HepG2 (cell line): ENCODE data around the gene KAT2A. TPM values are rescaled to one million over a fixed set of nuclear protein-coding genes. Genes with fewer than 3 reads are reported as not detected.
A peak's percentile ranks its signal among the peaks of the same experiment; 100 is the strongest.

Source experiments
- ATF1 ChIP-seq: IDR thresholded peaks from 2 replicates; pipeline ENCODE4 v1.6.1; 2016; ENCODE audit warnings: mild to moderate bottlenecking, control low read depth
- CCAR2 ChIP-seq: fragments of 200-400 bp; formaldehyde crosslinking; optimal IDR thresholded peaks from 2 replicates; pipeline ENCODE3; 2018; ENCODE audit warnings: low read depth, mild to moderate bottlenecking, low read length, moderate library complexity
- CHD2 ChIP-seq: IDR thresholded peaks from 2 replicates; pipeline ENCODE4 v1.6.1; 2011; ENCODE audit warnings: low read depth, low read length, improper control_type of control experiment
- DRAP1 ChIP-seq: IDR thresholded peaks from 2 replicates; pipeline ENCODE4 v1.6.1; 2016; ENCODE audit warnings: missing genetic modification reagents, missing compliant biosample characterization
- FOXA3 ChIP-seq: IDR thresholded peaks from 2 replicates; pipeline ENCODE4 v1.6.1; 2016; ENCODE audit warnings: missing genetic modification reagents, missing compliant biosample characterization
- GATA4 ChIP-seq: sonication (generic); IDR thresholded peaks from 2 replicates; pipeline ENCODE4 v1.6.1; 2016; ENCODE audit warnings: antibody characterized with exemption, low read depth, borderline replicate concordance
- PATZ1 ChIP-seq: sonication (generic); formaldehyde crosslinking; IDR thresholded peaks from 2 replicates; pipeline ENCODE4 v1.4.0; 2020; ENCODE audit warnings: missing genetic modification reagents
- POLR2A ChIP-seq, 2 experiments: IDR thresholded peaks; 2 replicates each; pipeline ENCODE4 v1.6.1; 2011; ENCODE audit warnings: low read depth in 2 of 2, low read length in 2 of 2, mild to moderate bottlenecking in 1 of 2, moderate library complexity in 1 of 2; ENCODE audit not compliant: insufficient read depth in 1 of 2
- SNAI1 ChIP-seq: sonication (generic); formaldehyde crosslinking; IDR thresholded peaks from 2 replicates; pipeline ENCODE4 v1.5.0; 2020; ENCODE audit warnings: mild to moderate bottlenecking, missing genetic modification reagents, borderline replicate concordance
- ZBTB33 ChIP-seq: sonication (generic); formaldehyde crosslinking; IDR thresholded peaks from 2 replicates; pipeline ENCODE4 v1.4.0; 2020; ENCODE audit warnings: missing genetic modification reagents
- ZFX ChIP-seq: sonication (generic); formaldehyde crosslinking; IDR thresholded peaks from 2 replicates; pipeline ENCODE4 v1.4.0; 2020; ENCODE audit warnings: mild to moderate bottlenecking, low read depth, missing genetic modification reagents, moderate library complexity
- ZNF160 ChIP-seq: sonication (generic); formaldehyde crosslinking; IDR thresholded peaks from 2 replicates; pipeline ENCODE4 v1.8.0; 2022; ENCODE audit warnings: mild to moderate bottlenecking, inconsistent platforms, missing genetic modification reagents
- ZNF552 ChIP-seq: sonication (generic); formaldehyde crosslinking; IDR thresholded peaks from 2 replicates; pipeline ENCODE4 v1.9.0; 2022; ENCODE audit warnings: missing genetic modification reagents, mild to moderate bottlenecking, borderline replicate concordance
- ZNF749 ChIP-seq: sonication (generic); formaldehyde crosslinking; IDR thresholded peaks from 2 replicates; pipeline ENCODE4 v1.8.0; 2022; ENCODE audit warnings: mild to moderate bottlenecking, missing genetic modification reagents, moderate library complexity, borderline replicate concordance
- ZNF782 ChIP-seq: sonication (generic); formaldehyde crosslinking; IDR thresholded peaks from 2 replicates; pipeline ENCODE4 v1.4.0; 2020; ENCODE audit warnings: missing genetic modification reagents, mild to moderate bottlenecking, borderline replicate concordance
- polyA plus RNA-seq, 8 experiments: library from polyadenylated mRNA; depleted of rRNA in 3 of 8; stranded (reverse) in 7 of 8; unstranded in 1 of 8; fragments of >200 nt; fragmentation: Illumina TruSeq in 4 of 8; extraction: Trizol in 4 of 8; gene quantifications; 2 replicates each; pipeline versions ENCODE4 v1.2.1 to v1.2.3, GENCODE V29; 2011 to 2016; ENCODE audit warnings: low read depth in 4 of 8, missing spikeins in 1 of 8, mixed read lengths in 1 of 8; ENCODE audit not compliant: insufficient read depth in 1 of 8
- total RNA-seq, 5 experiments: library from RNA; depleted of rRNA; stranded (reverse); fragments of >200 nt; fragmentation: Illumina TruSeq; extraction: Trizol; gene quantifications; 2 replicates each; pipeline ENCODE4 v1.2.3, GENCODE V29; 2016; ENCODE audit warnings: low read depth in 1 of 5

Gene KAT2A
- total and polyA plus RNA-seq, 2 of the 13 experiments (the other 11 are each of a cell fraction or from before 2014, with no cell fraction given), result 29.1 to 90.4 TPM

GRCh38 chr17:42087042-42087701 lies 34.0 kb downstream of the KAT2A start (continued):
- TF ChIP-seq ZFX (CRISPR knock-in tag), result 0 out of 2 replicates have a peak, but pooled peaks have one; percentile 8
- TF ChIP-seq DRAP1 (CRISPR knock-in tag), result no peak
- TF ChIP-seq ZNF782 (CRISPR knock-in tag), result no peak
- TF ChIP-seq ZNF749 (CRISPR knock-in tag), result no peak
- TF ChIP-seq GATA4, result no peak
- TF ChIP-seq POLR2A (IDR thresholded peaks at IDR 0.05; ENCODE audit: insufficient read depth in 1 of 2, low read depth in 2 of 2, low read length in 2 of 2), result no peak
- TF ChIP-seq ATF1 (CRISPR knock-in tag), result no peak
- no peak for TF ChIP-seq ZBTB33 (CRISPR knock-in tag)
- TF ChIP-seq CHD2, result no peak
- TF ChIP-seq ZNF552 (CRISPR knock-in tag), result no peak
- no peak for TF ChIP-seq SNAI1 (CRISPR knock-in tag)
- TF ChIP-seq FOXA3, result 0 out of 2 replicates have a peak, but pooled peaks have one; percentile 13
- TF ChIP-seq ZNF160 (CRISPR knock-in tag), result no peak
- TF ChIP-seq CCAR2, result no peak
- TF ChIP-seq PATZ1 (CRISPR knock-in tag), result 0 out of 2 replicates have a peak, but pooled peaks have one; percentile 24
